GM18907 (cell line): Measurements from ENCODE around the gene SMYD3.

Source experiments
- ATAC-seq: cut with Tn5 transposase; IDR thresholded peaks from one replicate; pipeline ENCODE4 v1.9.1; 2021; ENCODE audit warnings: mild to moderate bottlenecking, moderate library complexity; ENCODE audit not compliant: unreplicated experiment

The SMYD3 gene

GRCh38 chr1:245888809-245889208 lies 618.3 kb downstream of the SMYD3 start:
- no peak for ATAC-seq

- no peak for ATAC-seq
Measured at GRCh38 chr1:245887829-245888228, 619.2 kb downstream of the SMYD3 start.

GRCh38 chr1:245881767-245882391 lies 625.2 kb downstream of the SMYD3 start:
- ATAC-seq = no peak

- no peak for ATAC-seq
Measured at GRCh38 chr1:245880754-245881403, 626.2 kb downstream of the SMYD3 start.

- ATAC-seq = no peak
Measured at GRCh38 chr1:245879091-245879490, 628.0 kb downstream of the SMYD3 start.

- no peak for ATAC-seq
Measured at GRCh38 chr1:245878585-245878984, 628.5 kb downstream of the SMYD3 start.

GRCh38 chr1:245877976-245878375 lies 629.1 kb downstream of the SMYD3 start:
- ATAC-seq = no peak

- no peak for ATAC-seq
Measured at GRCh38 chr1:245876586-245876985, 630.5 kb downstream of the SMYD3 start.

GRCh38 chr1:245875581-245876261 lies 631.4 kb downstream of the SMYD3 start:
- no peak for ATAC-seq

- no peak for ATAC-seq
Measured at GRCh38 chr1:245874942-245875580, 632.0 kb downstream of the SMYD3 start.

GRCh38 chr1:245873883-245874671 lies 633.0 kb downstream of the SMYD3 start:
- ATAC-seq = no peak

GRCh38 chr1:245873068-245873467 lies 634.0 kb downstream of the SMYD3 start:
- ATAC-seq = no peak

- ATAC-seq = no peak
Measured at GRCh38 chr1:245872475-245872874, 634.6 kb downstream of the SMYD3 start.

GRCh38 chr1:245871915-245872314 lies 635.2 kb downstream of the SMYD3 start:
- no peak for ATAC-seq

GRCh38 chr1:245871191-245871590 lies 635.9 kb downstream of the SMYD3 start:
- ATAC-seq = no peak

- no peak for ATAC-seq
Measured at GRCh38 chr1:245870698-245871097, 636.4 kb downstream of the SMYD3 start.

GRCh38 chr1:245869847-245870246 lies 637.2 kb downstream of the SMYD3 start:
- no peak for ATAC-seq

- ATAC-seq = no peak
Measured at GRCh38 chr1:245867738-245868137, 639.3 kb downstream of the SMYD3 start.

GRCh38 chr1:245864872-245865271 lies 642.2 kb downstream of the SMYD3 start:
- ATAC-seq = no peak

- no peak for ATAC-seq
Measured at GRCh38 chr1:245863566-245864184, 643.4 kb downstream of the SMYD3 start.
